ENCODE results near the gene ARHGAP8. TPM values are rescaled to one million over a fixed set of nuclear protein-coding genes. Genes with fewer than 3 reads are reported as not detected.
A peak's percentile ranks its signal among the peaks of the same experiment; 100 is the strongest.

The ARHGAP8 gene
- total RNA-seq, 2 donors from 2014 or later: 12.2 to 15.2 TPM

DNA sequence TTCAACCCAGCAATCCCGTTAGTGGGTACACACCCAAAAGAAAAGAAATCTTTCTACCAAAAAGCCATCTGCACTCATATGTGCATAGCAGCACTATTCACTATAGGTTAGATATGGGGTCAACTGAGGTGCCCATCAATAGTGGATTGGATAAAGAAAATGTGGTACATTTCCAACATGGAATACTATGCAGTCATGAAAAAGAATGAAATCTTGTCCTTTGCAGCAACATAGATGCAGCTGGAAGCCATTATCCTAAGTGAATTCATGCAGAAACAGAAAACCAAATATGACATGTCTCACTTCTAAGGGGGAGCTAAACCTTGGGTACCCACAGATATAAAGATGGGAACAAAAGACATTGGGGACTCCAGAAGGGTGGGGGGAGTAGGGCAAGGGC is 1.9 kb upstream of the ARHGAP8 start:
- no peak for ATAC-seq
- no peak for TF ChIP-seq POLR2A (IDR thresholded peaks at IDR 0.05)
- TF ChIP-seq, protein P1, sequence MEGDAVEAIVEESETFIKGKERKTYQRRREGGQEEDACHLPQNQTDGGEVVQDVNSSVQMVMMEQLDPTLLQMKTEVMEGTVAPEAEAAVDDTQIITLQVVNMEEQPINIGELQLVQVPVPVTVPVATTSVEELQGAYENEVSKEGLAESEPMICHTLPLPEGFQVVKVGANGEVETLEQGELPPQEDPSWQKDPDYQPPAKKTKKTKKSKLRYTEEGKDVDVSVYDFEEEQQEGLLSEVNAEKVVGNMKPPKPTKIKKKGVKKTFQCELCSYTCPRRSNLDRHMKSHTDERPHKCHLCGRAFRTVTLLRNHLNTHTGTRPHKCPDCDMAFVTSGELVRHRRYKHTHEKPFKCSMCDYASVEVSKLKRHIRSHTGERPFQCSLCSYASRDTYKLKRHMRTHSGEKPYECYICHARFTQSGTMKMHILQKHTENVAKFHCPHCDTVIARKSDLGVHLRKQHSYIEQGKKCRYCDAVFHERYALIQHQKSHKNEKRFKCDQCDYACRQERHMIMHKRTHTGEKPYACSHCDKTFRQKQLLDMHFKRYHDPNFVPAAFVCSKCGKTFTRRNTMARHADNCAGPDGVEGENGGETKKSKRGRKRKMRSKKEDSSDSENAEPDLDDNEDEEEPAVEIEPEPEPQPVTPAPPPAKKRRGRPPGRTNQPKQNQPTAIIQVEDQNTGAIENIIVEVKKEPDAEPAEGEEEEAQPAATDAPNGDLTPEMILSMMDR (IDR thresholded peaks at IDR 0.05): no peak
- H3K9me3 ChIP-seq: no peaks in the 10 kb centered on the region
- H3K36me3 ChIP-seq (replicated peaks in 1 of 2; ENCODE audit: insufficient read depth in 1 of 2, low read depth in 2 of 2): no peaks in the 10 kb centered on the region
- peaks cover 57% of the 10 kb centered on the region for H3K4me1 ChIP-seq
- H3K27ac ChIP-seq: no peak overlapping the region
- no peak overlapping the region for H3K4me3 ChIP-seq
- WGBS, 2 donors: 65% methylated on average over 1 of the region's 1 CpG
- no peak for DNase-seq
- H3K27me3 ChIP-seq: no peaks in the 10 kb centered on the region
- intact Hi-C loops (cut with DNase I): no loop called here

DNA sequence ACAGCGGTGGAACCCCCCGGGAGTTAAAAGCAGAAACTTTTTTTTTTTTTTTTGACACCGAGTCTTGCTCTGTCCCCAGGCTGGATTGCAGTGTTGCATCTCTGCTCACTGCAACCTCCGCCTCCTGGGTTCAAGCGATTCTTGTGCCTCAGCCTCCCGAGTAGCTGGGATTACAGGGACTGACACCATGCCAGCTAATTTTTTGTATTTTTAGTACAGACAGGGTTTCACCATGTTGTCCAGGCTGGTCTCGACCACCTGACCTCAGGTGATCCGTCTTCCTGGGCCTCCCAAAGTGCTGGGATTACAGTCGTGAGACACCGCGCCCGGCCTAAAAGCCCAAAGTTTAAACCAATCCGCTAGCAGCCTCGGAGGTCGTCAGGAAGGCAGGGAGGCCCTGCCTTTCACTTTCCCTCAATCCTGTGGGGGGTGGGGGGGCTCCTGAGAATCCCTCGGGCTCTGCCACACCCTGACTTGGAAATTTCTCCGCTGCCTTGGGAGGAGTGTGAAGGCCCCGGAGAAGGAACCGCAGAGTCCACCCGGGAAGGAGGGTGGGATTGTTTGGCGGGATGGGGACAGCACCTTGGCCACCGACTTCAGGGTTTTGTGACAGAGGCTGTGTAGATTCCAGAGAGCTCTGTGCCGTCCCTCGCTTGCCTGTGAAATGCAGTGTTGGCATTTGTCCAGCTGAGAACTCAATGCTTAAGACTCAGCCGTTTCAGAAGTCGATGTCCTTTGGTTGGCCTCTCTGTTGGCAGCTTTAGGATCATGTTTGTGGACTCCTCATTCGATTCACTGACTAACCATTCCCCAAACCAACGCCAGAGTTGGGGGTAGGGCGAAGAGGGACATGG is 1.0 kb downstream of the ARHGAP8 start:
- H3K36me3 ChIP-seq (replicated peaks in 1 of 2; ENCODE audit: insufficient read depth in 1 of 2, low read depth in 2 of 2): no peaks in the 10 kb centered on the region
- peak overlapping the region; percentile 59 to 61 for H3K4me3 ChIP-seq
- no peaks in the 10 kb centered on the region for H3K27me3 ChIP-seq
- WGBS, 2 donors: 31 to 37% methylated on average over 12 to 29 of the region's 29 CpGs
- intact Hi-C loops (cut with DNase I): no loop called here
- peaks cover 42% of the 10 kb centered on the region for H3K4me1 ChIP-seq
- ATAC-seq: no peak
- no peaks in the 10 kb centered on the region for H3K9me3 ChIP-seq
- TF ChIP-seq, protein P1 (IDR thresholded peaks at IDR 0.05): no peak
- TF ChIP-seq POLR2A (IDR thresholded peaks at IDR 0.05): peak in 1 of 3 donors; percentile 7
- DNase-seq: peak; percentile 31 to 61 (median 45)
- peak overlapping the region; percentile 37 to 85 (median 78) for H3K27ac ChIP-seq

DNA sequence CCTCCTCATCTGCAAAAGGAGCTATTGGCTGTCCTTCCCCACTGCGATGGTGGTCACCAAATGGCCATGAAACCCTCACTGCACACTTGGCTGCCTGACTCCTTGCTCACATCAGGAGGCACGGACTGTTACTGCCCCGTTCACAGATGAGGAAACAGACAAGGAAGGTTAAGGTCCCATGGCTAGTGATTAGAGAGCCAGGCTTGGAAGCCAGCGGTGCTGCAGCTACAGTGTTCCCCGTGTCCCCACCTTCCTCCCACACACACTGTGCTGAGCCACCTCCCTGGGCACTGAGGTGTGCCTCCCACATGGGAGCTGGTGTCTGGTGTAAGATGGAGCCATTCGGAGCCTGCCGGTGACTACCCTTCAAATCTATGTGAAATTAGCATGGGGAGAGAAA is 2.6 kb downstream of the ARHGAP8 start:
- DNase-seq (no peak), ATAC-seq (peak; percentile 14)
- Histone ChIP-seq H3K36me3 (replicated peaks in 1 of 2; ENCODE audit: insufficient read depth in 1 of 2, low read depth in 2 of 2) (no peaks in the 10 kb centered on the region), H3K27me3 (no peaks in the 10 kb centered on the region), H3K9me3 (no peaks in the 10 kb centered on the region), H3K4me3 (no peak overlapping the region), H3K4me1 (peaks cover 43% of the 10 kb centered on the region), H3K27ac (peak overlapping the region; percentile 42 to 83 (median 78))
- no peak for TF ChIP-seq POLR2A (IDR thresholded peaks at IDR 0.05)
- TF ChIP-seq, protein P1 (IDR thresholded peaks at IDR 0.05): no peak
- intact Hi-C loops (cut with DNase I): no loop called here
- 43% methylated on average over 4 to 6 of the region's 7 CpGs for WGBS, 2 donors

DNA sequence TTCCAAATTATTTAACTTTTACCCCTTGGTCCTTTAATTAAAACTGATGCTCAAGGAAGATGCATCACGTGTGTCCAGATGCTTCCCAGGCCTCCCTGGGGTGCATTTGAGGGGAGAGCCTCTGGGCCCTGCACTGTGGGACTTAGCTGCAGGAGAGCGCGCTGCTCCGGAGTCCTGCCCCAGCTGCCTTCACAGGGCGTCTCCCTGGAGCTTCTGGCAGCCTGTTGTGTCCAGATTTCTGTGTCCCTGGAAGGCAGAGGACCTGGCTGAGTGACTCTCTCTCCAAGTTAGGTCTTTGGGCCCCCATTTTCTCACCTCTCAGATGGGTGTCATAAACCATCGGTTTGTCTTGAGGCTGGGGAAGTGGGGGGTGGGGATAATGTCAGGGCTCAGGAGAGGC is 3.0 kb downstream of the ARHGAP8 start:
- H3K9me3 ChIP-seq: no peaks in the 10 kb centered on the region
- no peak for TF ChIP-seq POLR2A (IDR thresholded peaks at IDR 0.05)
- TF ChIP-seq, protein P1 (IDR thresholded peaks at IDR 0.05): no peak
- no peaks in the 10 kb centered on the region for H3K27me3 ChIP-seq
- intact Hi-C loops (cut with DNase I): no loop called here
- no peak overlapping the region for H3K4me3 ChIP-seq
- H3K4me1 ChIP-seq: peaks cover 43% of the 10 kb centered on the region
- peak overlapping the region; percentile 48 to 83 (median 78) for H3K27ac ChIP-seq
- DNase-seq (no peak), ATAC-seq (no peak)
- no peaks in the 10 kb centered on the region for H3K36me3 ChIP-seq (replicated peaks in 1 of 2; ENCODE audit: insufficient read depth in 1 of 2, low read depth in 2 of 2)
- WGBS, 2 donors: 29 to 44% methylated on average over 3 to 6 of the region's 6 CpGs

Data from body of pancreas (tissue), 4 donors.